HEK293 (cell line): ENCODE results near the gene MS4A10.

ENCODE experiments used
- CTCF ChIP-seq: fragments of 450-650 bp; formaldehyde crosslinking; IDR thresholded peaks from 2 replicates; pipeline ENCODE4 v1.5.1; 2016; ENCODE audit warnings: missing biosample characterization, missing genetic modification characterization
- OVOL3 ChIP-seq: fragments of 450-650 bp; formaldehyde crosslinking; IDR thresholded peaks from 2 replicates; pipeline ENCODE4 v1.5.1; 2016; ENCODE audit warnings: missing biosample characterization, missing genetic modification characterization
- ZNF426 ChIP-seq: fragments of 450-650 bp; formaldehyde crosslinking; IDR thresholded peaks from 2 replicates; pipeline ENCODE4 v1.5.1; 2017; ENCODE audit warnings: missing biosample characterization, missing genetic modification characterization, mild to moderate bottlenecking, inconsistent platforms, moderate library complexity
- ZNF558 ChIP-seq: fragments of 450-650 bp; formaldehyde crosslinking; IDR thresholded peaks from 2 replicates; pipeline ENCODE4 v1.5.1; 2016; ENCODE audit warnings: missing biosample characterization, missing genetic modification characterization

- TF ChIP-seq OVOL3: no peak
- TF ChIP-seq ZNF558: no peak
- no peak for TF ChIP-seq ZNF426 (tag by site-specific recombination)
- no peak for TF ChIP-seq CTCF
Observed at GRCh38 chr11:60757231-60757800, 27.8 kb upstream of the MS4A10 start.
